SK-N-SH (cell line): Measurements from ENCODE around the gene MCM3AP. TPM values are rescaled to one million over a fixed set of nuclear protein-coding genes. Genes with fewer than 3 reads are reported as not detected.

Experiments used
- CTCF ChIA-PET: fragments of 300-600, 350-600 bp; formaldehyde crosslinking; extraction: SDS; loops from one replicate; lab custom pipeline; 2021; lab: Yijun Ruan, JAX
- POLR2A ChIA-PET: fragments of 350-600 bp; sonication (Branson Sonifier 250); formaldehyde crosslinking; extraction: SDS; loops from one replicate; lab custom pipeline; 2020; ENCODE audit warnings: antibody characterized with exemption, inconsistent platforms; lab: Yijun Ruan, JAX
- DNase-seq: peaks from one replicate; pipeline ENCODE4 v3.0.0; 2012
- H2AFZ ChIP-seq: fragments of 200-600 bp; sonication (generic); 2 replicates; pipeline ENCODE4 v1.8.1; 2016; ENCODE audit warnings: antibody characterized with exemption, mild to moderate bottlenecking, low read depth
- H3F3A ChIP-seq: fragments of 200-600 bp; sonication (generic); replicated peaks from 2 replicates; pipeline ENCODE3; 2016; ENCODE audit warnings: antibody characterized with exemption, mild to moderate bottlenecking; ENCODE audit not compliant: insufficient read depth
- H3K27ac ChIP-seq, 2 experiments: fragments of 200-500 bp in 1 of 2; fragments of 200-600 bp in 1 of 2; sonication (Bioruptor generic) in 1 of 2; sonication (generic), shearing (Covaris generic) in 1 of 2; 2 replicates each; pipeline versions ENCODE4 v1.5.1 to v1.6.1; 2014 to 2016; ENCODE audit warnings: low read depth in 2 of 2, inconsistent platforms in 1 of 2, low read length in 1 of 2, mild to moderate bottlenecking in 1 of 2, mixed read lengths in 1 of 2
- H3K27me3 ChIP-seq: fragments of 200-600 bp; sonication (generic), shearing (Covaris generic); 2 replicates; pipeline ENCODE4 v1.6.1; 2016; ENCODE audit warnings: mixed run types; ENCODE audit not compliant: insufficient read depth
- H3K36me3 ChIP-seq, 2 experiments: fragments of 200-500 bp in 1 of 2; fragments of 200-600 bp in 1 of 2; sonication (Bioruptor generic) in 1 of 2; sonication (generic) in 1 of 2; replicated peaks in 1 of 2; 2 replicates each; pipeline versions ENCODE3 to v1.5.1; 2014 to 2016; ENCODE audit warnings: low read length in 1 of 2, mild to moderate bottlenecking in 1 of 2; ENCODE audit not compliant: insufficient read depth in 2 of 2, control insufficient read depth in 1 of 2
- H3K4me1 ChIP-seq, 2 experiments: fragments of 200-500 bp in 1 of 2; fragments of 200-600 bp in 1 of 2; sonication (Bioruptor generic) in 1 of 2; sonication (generic), shearing (Covaris generic) in 1 of 2; 2 replicates each; pipeline versions ENCODE4 v1.5.1 to v1.6.1; 2014 to 2016; ENCODE audit warnings: low read depth in 1 of 2, low read length in 1 of 2, mixed run types in 1 of 2; ENCODE audit not compliant: insufficient read depth in 2 of 2, control insufficient read depth in 1 of 2
- H3K4me2 ChIP-seq: fragments of 200-600 bp; sonication (generic), shearing (Covaris generic); 2 replicates; pipeline ENCODE4 v1.6.1; 2017; ENCODE audit warnings: mixed run types
- H3K4me3 ChIP-seq, 2 experiments: fragments of 200-500 bp in 1 of 2; fragments of 200-600 bp in 1 of 2; sonication (Bioruptor generic) in 1 of 2; sonication (generic), shearing (Covaris generic) in 1 of 2; 2 replicates each; pipeline versions ENCODE4 v1.5.1 to v1.8.1; 2014 to 2016; ENCODE audit warnings: low read depth in 2 of 2, inconsistent platforms in 1 of 2, low read length in 1 of 2, mild to moderate bottlenecking in 1 of 2, mixed read lengths in 1 of 2, moderate library complexity in 1 of 2
- H3K79me2 ChIP-seq: fragments of 200-600 bp; sonication (generic); 2 replicates; pipeline ENCODE4 v1.8.1; 2017; ENCODE audit warnings: mild to moderate bottlenecking; ENCODE audit not compliant: insufficient read depth
- H3K9ac ChIP-seq: fragments of 200-600 bp; sonication (generic); 2 replicates; pipeline ENCODE4 v1.6.1; 2017; ENCODE audit warnings: mixed run types
- H3K9me2 ChIP-seq: fragments of 200-600 bp; sonication (generic); 2 replicates; pipeline ENCODE4 v1.6.1; 2017; ENCODE audit warnings: mixed run types
- H3K9me3 ChIP-seq: fragments of 200-600 bp; sonication (generic); 2 replicates; pipeline ENCODE4 v1.6.1; 2017; ENCODE audit warnings: mixed run types, mild to moderate bottlenecking, moderate library complexity
- H4K20me1 ChIP-seq: fragments of 200-600 bp; sonication (generic); 2 replicates; pipeline ENCODE4 v1.6.1; 2017; ENCODE audit warnings: mild to moderate bottlenecking, mixed run types; ENCODE audit not compliant: insufficient read depth
- CHD2 ChIP-seq: fragments of 150-350 bp; IDR thresholded peaks from 2 replicates; pipeline ENCODE4 v1.6.1; 2018; ENCODE audit warnings: low read length; ENCODE audit not compliant: partially characterized antibody
- MXI1 ChIP-seq: IDR thresholded peaks from 2 replicates; pipeline ENCODE4 v1.6.1; 2012; ENCODE audit warnings: mild to moderate bottlenecking, low read depth, low read length, improper control_type of control experiment
- NFIC ChIP-seq: IDR thresholded peaks from 2 replicates; pipeline ENCODE4 v1.4.0; 2012; ENCODE audit warnings: borderline replicate concordance
- POLR2AphosphoS5 ChIP-seq: IDR thresholded peaks from 2 replicates; pipeline ENCODE4 v1.6.1; 2012; ENCODE audit warnings: low read depth, low read length
- RAD21 ChIP-seq: IDR thresholded peaks from 2 replicates; pipeline ENCODE4 v1.6.1; 2012; ENCODE audit warnings: mild to moderate bottlenecking, low read length
- RCOR1 ChIP-seq: fragments of 150-350 bp; IDR thresholded peaks from 2 replicates; pipeline ENCODE4 v1.6.1; 2017; ENCODE audit warnings: antibody characterized with exemption, low read length
- REST ChIP-seq: IDR thresholded peaks from 2 replicates; pipeline ENCODE4 v1.6.1; 2012; ENCODE audit warnings: mild to moderate bottlenecking, low read depth, low read length, moderate library complexity
- RFX5 ChIP-seq: IDR thresholded peaks from 2 replicates; pipeline ENCODE4 v1.6.1; 2012; ENCODE audit warnings: mild to moderate bottlenecking, improper control_type of control experiment, low read length
- SIN3A ChIP-seq: IDR thresholded peaks from 2 replicates; pipeline ENCODE4 v1.6.1; 2012; ENCODE audit warnings: low read depth, mild to moderate bottlenecking, low read length, moderate library complexity, borderline replicate concordance
- TCF12 ChIP-seq: IDR thresholded peaks from 2 replicates; pipeline ENCODE4 v1.4.0; 2012
- TEAD4 ChIP-seq: IDR thresholded peaks from 2 replicates; pipeline ENCODE4 v1.4.0; 2012; ENCODE audit warnings: mild to moderate bottlenecking, borderline replicate concordance; ENCODE audit not compliant: insufficient read depth
- USF1 ChIP-seq: IDR thresholded peaks from 2 replicates; pipeline ENCODE4 v1.4.0; 2012; ENCODE audit warnings: low read depth, borderline replicate concordance
- ZBTB33 ChIP-seq: IDR thresholded peaks from 2 replicates; pipeline ENCODE4 v1.4.0; 2012; ENCODE audit warnings: low read depth, borderline replicate concordance
- WGBS: methylation state at CpG from one replicate; pipeline ENCODE4 v1.1.6; 2017; ENCODE audit warnings: low lambda C conversion rate; 5-methylcytosine and 5-hydroxymethylcytosine counted together
- polyA plus RNA-seq, 3 experiments: library from polyadenylated mRNA; depleted of rRNA; stranded (reverse); fragments of >200 nt; gene quantifications; 2 replicates each; pipeline ENCODE4 v1.2.3, GENCODE V29; 2012

Gene MCM3AP
- polyA plus RNA-seq, 1 of the 3 experiments (the other 2 are of a cell fraction), result 42.9 TPM

GRCh38 chr21:46211786-46212720 is 73.4 kb downstream of the MCM3AP start:
- Histone ChIP-seq H3K4me1 (peaks cover 0 to 22% of the 10 kb centered on the region in 2 experiments; a peak in 1 of 4 replicates), H3K9ac (no peak overlapping the region), H3K36me3 (peaks cover 0 to 33% of the 10 kb centered on the region in 2 experiments), H4K20me1 (no peaks in the 10 kb centered on the region), H3K9me3 (no peaks in the 10 kb centered on the region), H3K79me2 (no peaks in the 10 kb centered on the region), H3K9me2 (no peaks in the 10 kb centered on the region), H2AFZ (no peak overlapping the region), H3K4me3 (no peak overlapping the region), H3F3A (no peaks in the 10 kb centered on the region), H3K27me3 (no peaks in the 10 kb centered on the region), H3K27ac (no peak overlapping the region; a peak in 1 of 4 replicates), H3K4me2 (no peak overlapping the region)
- WGBS, result 90% methylated on average over 14 of the region's 23 CpGs
- ChIA-PET POLR2A (no interaction called here), CTCF (interaction anchor here (0.9 to 1.5 kb wide), 4 partner anchors 9 to 65 kb away, joined by 3 to 6 read pairs (median 4); no protein-coding TSS in a partner anchor)
- TF ChIP-seq REST (no peak), NFIC (no peak), POLR2AphosphoS5 (no peak), TEAD4 (no peak), TCF12 (no peak), SIN3A (no peak), RAD21 (no peak), ZBTB33 (no peak), RFX5 (no peak), USF1 (no peak), CHD2 (no peak), RCOR1 (no peak), MXI1 (no peak)
- DNase-seq, result no peak
